Coronary artery (tissue), 2 donors: ENCODE measurements around the gene ADRA2B.
"Not testable (repeated sequence)": the region's sequence is repeated elsewhere in the genome, so short reads cannot be mapped to it uniquely, and the experiment has no call there.

Experiments
- DNase-seq: peaks from one replicate; pipeline ENCODE4 v3.0.0-alpha.2; 2017; ENCODE audit warnings: low spot score
- H3K27ac ChIP-seq, 2 donors: fragments of 200-600 bp; sonication (generic); one replicate each; pipeline ENCODE4 v1.5.1; 2016 to 2019
- H3K4me3 ChIP-seq: fragments of 200-600 bp; sonication (generic); 2 replicates; pipeline ENCODE4 v1.5.1; 2016; ENCODE audit warnings: mild to moderate bottlenecking, moderate library complexity
- CTCF ChIP-seq: fragments of 200-600 bp; sonication (generic); IDR thresholded peaks from one replicate; pipeline ENCODE4 v1.5.1; 2019; ENCODE audit warnings: antibody characterized with exemption

Gene ADRA2B

GRCh38 chr2:96116424-96116878 lies at the start of gene ADRA2B:
Gene ADRA2B (minus strand): TSS chr2:96116571. CDS start chr2:96116149, 422 bp downstream.
- no peak for TF ChIP-seq CTCF
- no peak for DNase-seq
- Histone ChIP-seq H3K27ac (peak within 1 kb of the TSS in 1 of 2 donors; percentile 36), H3K4me3 (peak within 1 kb of the TSS; percentile 79)

DNA sequence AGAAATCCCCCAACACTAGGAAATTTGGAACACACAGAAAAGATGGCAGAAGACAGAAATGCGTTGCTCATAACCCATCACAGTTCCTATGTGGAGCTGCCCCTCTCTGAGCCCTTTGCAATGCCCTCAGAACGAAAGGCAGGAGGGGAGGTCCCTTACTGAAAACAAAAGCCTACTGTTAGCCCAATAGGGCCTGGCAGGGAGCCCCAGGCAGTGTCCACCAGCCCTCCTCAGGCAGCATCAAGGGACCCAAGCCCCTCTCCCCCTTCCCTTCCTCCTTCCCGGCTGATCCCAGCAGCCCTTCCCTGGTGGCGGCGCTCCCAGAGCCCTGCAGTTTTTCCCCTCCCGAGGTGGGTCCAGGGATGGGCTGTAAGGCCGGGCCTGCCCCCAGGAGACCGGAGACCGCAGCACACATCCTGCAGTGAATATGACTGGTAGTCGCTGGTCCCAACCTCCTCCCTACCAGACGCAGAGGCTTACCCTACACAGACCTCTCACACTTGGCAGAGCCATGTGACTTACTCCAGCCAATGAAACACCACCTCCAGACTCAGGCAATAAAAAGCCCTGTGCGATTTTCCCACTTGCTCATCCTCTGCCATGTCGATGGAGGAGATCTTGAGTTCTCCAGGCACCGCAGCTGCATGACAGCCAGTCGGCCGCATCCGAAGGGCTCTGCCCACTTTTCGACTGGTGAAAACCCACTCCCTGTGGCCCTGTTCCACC lies 48.3 kb upstream of the ADRA2B start:
- no peak for DNase-seq
- Histone ChIP-seq H3K27ac (peak overlapping the region in 1 of 2 donors; percentile 32), H3K4me3 (no peak overlapping the region)
- no peak for TF ChIP-seq CTCF

DNA sequence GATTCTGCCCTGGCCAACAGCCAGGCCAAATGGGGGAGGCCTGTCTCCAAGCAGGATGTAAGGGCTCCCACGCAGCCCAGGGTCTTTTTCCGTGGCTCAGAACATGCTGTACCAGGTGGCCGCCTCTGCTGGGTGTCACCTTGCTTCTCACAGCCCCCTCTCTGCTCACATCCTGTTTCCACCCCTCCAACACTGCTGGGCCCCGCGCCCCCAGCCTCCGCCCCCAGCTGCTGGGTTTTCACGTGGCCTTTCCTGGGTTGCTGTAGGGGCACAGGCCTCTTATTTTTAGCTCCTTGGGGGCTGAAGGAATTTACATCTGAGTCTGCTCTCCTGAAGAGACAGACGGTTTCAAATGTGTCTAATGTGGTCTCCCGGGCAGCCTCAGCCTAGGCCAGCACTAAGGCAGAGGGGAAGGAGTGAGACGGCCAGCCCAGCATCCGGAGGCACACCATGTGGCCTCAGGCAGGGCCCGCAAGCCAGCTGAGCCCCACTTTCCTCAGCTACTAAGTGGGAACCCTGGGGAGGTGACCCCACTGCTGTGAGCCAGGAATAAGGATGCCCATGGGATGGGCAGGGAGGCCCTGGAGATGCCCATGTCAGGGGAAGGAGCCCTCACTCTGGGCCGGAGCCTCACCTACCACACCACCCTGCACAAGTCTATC lies 47.5 kb upstream of the ADRA2B start:
- H3K27ac ChIP-seq: peak overlapping the region in 1 of 2 donors; percentile 32
- H3K4me3 ChIP-seq: no peak overlapping the region
- no peak for DNase-seq
- no peak for TF ChIP-seq CTCF

- no peak for TF ChIP-seq CTCF
- no peak for DNase-seq
- Histone ChIP-seq H3K4me3 (no peak overlapping the region), H3K27ac (no peak overlapping the region)
These were observed 47.0 kb upstream of the ADRA2B start for GRCh38 chr2:96163415-96163767.

DNA sequence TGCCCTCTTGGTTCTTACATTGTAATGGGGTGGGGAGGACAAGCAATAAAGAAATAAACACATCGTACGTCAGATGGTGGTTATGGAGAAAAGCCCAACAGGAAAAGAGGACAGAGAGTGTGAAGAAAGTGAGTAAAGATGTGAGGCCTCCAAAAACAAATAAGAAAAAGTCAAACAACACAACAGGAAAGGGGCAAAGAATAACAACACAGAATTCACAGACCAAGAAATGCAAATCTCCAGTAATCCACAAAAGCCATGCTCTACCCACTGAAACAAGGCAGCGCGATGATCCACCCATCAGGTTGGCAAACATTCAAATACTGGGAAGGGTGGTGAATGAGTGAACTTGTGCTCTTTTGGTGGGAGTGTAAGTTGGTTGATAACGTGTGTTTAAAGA lies 45.5 kb upstream of the ADRA2B start:
- DNase-seq: no peak
- no peak for TF ChIP-seq CTCF
- Histone ChIP-seq H3K4me3 (no peak overlapping the region), H3K27ac (no peak overlapping the region)

GRCh38 chr2:96160366-96160765 lies 44.0 kb upstream of the ADRA2B start:
- H3K4me3 ChIP-seq, DNase-seq: not testable (repeated sequence)

DNA sequence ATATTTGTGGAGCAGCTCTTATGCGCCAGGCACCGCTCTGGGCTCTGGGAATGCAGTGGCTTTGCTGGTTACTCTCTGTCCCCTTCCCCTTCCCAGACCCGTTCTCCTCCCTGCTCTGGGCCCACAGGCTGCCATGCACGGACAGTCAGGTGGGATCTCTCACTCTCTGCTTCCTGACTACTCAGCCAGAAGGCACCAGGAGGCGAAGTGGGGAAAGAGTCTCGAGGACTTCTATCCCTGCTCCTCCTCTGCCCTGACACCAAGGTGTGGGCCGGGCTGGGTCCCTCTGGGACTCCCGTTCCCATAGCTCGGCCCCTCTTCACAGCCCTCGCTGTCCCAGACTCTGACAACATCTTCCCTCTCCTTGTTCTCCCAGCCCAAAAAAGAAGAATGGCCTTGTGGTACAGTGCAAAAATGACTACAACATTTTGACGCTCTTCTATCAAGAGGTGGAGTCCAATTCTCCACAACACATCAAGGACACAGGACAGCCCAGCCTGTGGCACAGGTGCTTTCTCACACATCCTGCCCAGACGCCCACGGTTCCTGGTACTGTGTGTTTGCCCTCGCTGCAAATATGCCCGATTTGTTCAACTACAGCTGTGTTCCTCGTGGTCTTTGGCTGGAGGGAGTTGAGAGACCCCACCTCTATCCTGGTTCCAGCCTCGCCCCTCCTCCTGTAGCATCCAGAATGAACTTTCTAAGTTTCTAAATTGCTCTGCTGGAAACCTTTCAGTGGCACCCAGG lies 42.9 kb upstream of the ADRA2B start:
- no peak for TF ChIP-seq CTCF
- Histone ChIP-seq H3K27ac (no peak overlapping the region), H3K4me3 (no peak overlapping the region)
- no peak for DNase-seq

More at GRCh38 chr2:96160366-96160765, 44.0 kb upstream of the ADRA2B start:
- not testable (repeated sequence) for H3K27ac ChIP-seq
